Measurements from ENCODE around the gene ITM2C. TPM values are rescaled to one million over a fixed set of nuclear protein-coding genes. Genes with fewer than 3 reads are reported as not detected.
A peak's percentile ranks its signal among the peaks of the same experiment; 100 is the strongest.

The ITM2C gene
- total RNA-seq, 2 experiments from 2014 or later = 77.2 to 79.5 TPM

GRCh38 chr2:230861552-230862255, 3.0 kb upstream of the ITM2C start:
- peak overlapping the region; percentile 7 for H3K27ac Mint-ChIP-seq
- CTCF ChIA-PET = interaction anchor here (1.3 to 3.3 kb wide), 7 partner anchors 9 to 126 kb away, joined by 4 to 30 read pairs (median 7); no protein-coding TSS in a partner anchor
- DNase-seq (peak; percentile 42), ATAC-seq (no peak)
- POLR2A ChIA-PET = interaction anchor here (0.9 kb wide), 1 partner anchor 29 kb away, joined by 3 read pairs; no protein-coding TSS in a partner anchor
- H3K27me3 Mint-ChIP-seq (ENCODE audit: low read depth) = peaks cover 28% of the 10 kb centered on the region
- peak overlapping the region; percentile 0 for H3K4me3 Mint-ChIP-seq
- H3K9me3 Mint-ChIP-seq (ENCODE audit: insufficient read depth) = no peaks in the 10 kb centered on the region
- peaks cover 35% of the 10 kb centered on the region for H3K4me1 Mint-ChIP-seq (ENCODE audit: low read depth)
- no peaks in the 10 kb centered on the region for H3K36me3 Mint-ChIP-seq (ENCODE audit: low read depth)

GRCh38 chr2:230862292-230862691, 2.5 kb upstream of the ITM2C start:
- Mint-ChIP-seq H3K4me1 (ENCODE audit: low read depth) (peaks cover 41% of the 10 kb centered on the region), H3K4me3 (no peak overlapping the region), H3K36me3 (ENCODE audit: low read depth) (no peaks in the 10 kb centered on the region), H3K27ac (no peak overlapping the region), H3K9me3 (ENCODE audit: insufficient read depth) (no peaks in the 10 kb centered on the region), H3K27me3 (ENCODE audit: low read depth) (peaks cover 28% of the 10 kb centered on the region)
- ATAC-seq (no peak), DNase-seq (no peak)
- CTCF ChIA-PET = interaction anchor here (1.3 to 3.3 kb wide), 7 partner anchors 10 to 126 kb away, joined by 4 to 30 read pairs (median 7); no protein-coding TSS in a partner anchor
- POLR2A ChIA-PET = interaction anchor here (0.9 kb wide), 1 partner anchor 28 kb away, joined by 3 read pairs; no protein-coding TSS in a partner anchor

DNA sequence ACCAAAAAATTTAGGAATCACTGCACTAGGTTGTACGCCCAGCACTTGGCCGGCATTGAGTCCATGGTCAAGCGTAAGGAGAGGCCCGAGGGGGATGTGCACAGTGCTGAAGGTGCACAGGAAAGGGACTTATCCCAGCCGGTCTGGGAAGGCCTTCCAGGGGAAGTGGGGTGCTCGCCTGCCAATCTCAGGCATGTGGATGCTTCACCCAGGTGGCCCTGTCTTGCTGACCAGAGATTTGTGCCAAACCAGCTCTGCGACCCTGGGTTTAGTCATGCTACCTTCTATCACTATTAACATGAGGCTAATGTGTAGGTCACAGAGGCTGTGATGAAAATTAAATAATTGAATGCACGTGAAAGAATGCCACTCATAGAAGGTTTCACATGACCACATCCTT, 1.7 kb upstream of the ITM2C start:
- Mint-ChIP-seq H3K27ac (no peak overlapping the region), H3K36me3 (ENCODE audit: low read depth) (peaks cover 2% of the 10 kb centered on the region)
- ATAC-seq = no peak

DNA sequence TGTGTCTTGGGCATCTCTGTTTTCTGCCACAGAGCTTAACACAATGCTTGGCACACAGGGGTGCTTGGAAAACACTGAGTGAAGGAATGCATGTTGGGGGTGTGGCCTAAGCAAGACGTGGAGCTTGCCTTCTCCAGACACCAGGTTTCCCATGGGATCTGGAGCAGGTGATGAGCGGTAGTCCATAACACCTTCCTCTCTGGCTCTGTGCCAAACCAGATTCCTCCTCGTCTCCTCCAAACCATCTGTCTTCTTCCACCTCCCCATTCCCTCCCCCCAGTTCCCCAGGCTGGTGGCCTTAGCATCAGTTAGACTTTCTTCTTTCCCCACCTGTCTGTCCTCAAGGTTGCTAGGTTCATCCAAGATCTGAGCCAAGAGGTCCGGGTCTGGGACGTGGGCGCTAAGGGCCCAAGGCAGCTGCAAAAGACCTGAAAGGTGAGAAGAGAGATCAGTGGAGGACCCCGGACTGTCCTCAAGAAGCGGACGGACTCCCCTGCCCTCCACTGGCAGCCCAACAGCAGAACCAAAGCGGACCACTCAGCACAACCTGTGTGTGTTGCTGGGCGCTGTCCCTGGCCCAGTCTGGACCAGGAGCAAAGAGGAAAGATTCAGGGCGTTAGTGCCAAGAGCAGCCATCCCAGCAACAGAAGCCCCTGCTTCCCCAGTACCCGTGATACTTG, 1.2 kb upstream of the ITM2C start:
- Mint-ChIP-seq H3K4me3 (peak overlapping the region; percentile 79), H3K9me3 (ENCODE audit: insufficient read depth) (no peaks in the 10 kb centered on the region), H3K27me3 (ENCODE audit: low read depth) (peaks cover 23% of the 10 kb centered on the region), H3K4me1 (ENCODE audit: low read depth) (peaks cover 47% of the 10 kb centered on the region), H3K36me3 (ENCODE audit: low read depth) (peaks cover 2% of the 10 kb centered on the region), H3K27ac (no peak overlapping the region)
- CTCF ChIA-PET = interaction anchor here (0.8 to 3.3 kb wide), 6 partner anchors 14 to 123 kb away, joined by 3 to 30 read pairs (median 4); no protein-coding TSS in a partner anchor
- DNase-seq (no peak), ATAC-seq (no peak)
- POLR2A ChIA-PET = interaction anchor here (1.3 kb wide), 1 partner anchor 39 kb away, joined by 3 read pairs; no protein-coding TSS in a partner anchor

More for the DNA sequence above, 1.7 kb upstream of the ITM2C start:
- DNase-seq = no peak
- POLR2A ChIA-PET = no interaction called here
- no peak overlapping the region for H3K4me3 Mint-ChIP-seq
- H3K9me3 Mint-ChIP-seq (ENCODE audit: insufficient read depth) = no peaks in the 10 kb centered on the region
- H3K27me3 Mint-ChIP-seq (ENCODE audit: low read depth) = peaks cover 23% of the 10 kb centered on the region
- CTCF ChIA-PET = interaction anchor here (0.8 to 3.3 kb wide), 4 partner anchors 14 to 125 kb away, joined by 3 to 30 read pairs (median 6); no protein-coding TSS in a partner anchor
- H3K4me1 Mint-ChIP-seq (ENCODE audit: low read depth) = peaks cover 44% of the 10 kb centered on the region

DNA sequence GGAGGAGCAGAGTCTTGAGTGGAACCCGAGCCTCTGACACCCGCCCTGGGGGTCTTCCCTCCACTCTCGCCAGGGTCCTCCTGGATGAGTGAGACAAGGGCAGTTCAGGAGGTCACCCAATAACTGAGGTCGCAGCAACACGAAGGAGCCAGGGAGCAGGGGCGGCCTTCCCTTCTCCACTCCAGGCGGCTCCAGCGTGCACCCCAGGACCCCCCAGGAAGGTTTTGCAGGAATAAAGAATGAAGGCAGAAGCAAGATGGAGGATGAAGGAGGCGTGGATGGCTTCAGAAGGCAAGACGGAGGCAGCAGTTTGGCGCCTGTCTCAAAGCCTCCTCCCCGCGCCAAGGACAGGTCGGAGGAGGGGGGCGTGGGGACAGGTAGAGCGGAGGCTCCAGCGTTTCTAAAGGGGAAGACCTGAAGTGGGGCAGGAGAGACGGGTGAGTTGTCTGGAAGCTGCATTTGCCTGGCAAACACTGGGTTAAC, 579 bp upstream of the ITM2C start:
- ATAC-seq (peak; percentile 2), DNase-seq (no peak)
- POLR2A ChIA-PET = interaction anchor here (1.1 to 1.3 kb wide), 2 partner anchors 13 to 39 kb away, joined by 3 read pairs; no protein-coding TSS in a partner anchor
- H3K36me3 Mint-ChIP-seq (ENCODE audit: low read depth) = peaks cover 5% of the 10 kb centered on the region
- peak overlapping the region; percentile 79 for H3K4me3 Mint-ChIP-seq
- no peaks in the 10 kb centered on the region for H3K9me3 Mint-ChIP-seq (ENCODE audit: insufficient read depth)
- peak overlapping the region; percentile 78 for H3K27ac Mint-ChIP-seq
- CTCF ChIA-PET = interaction anchor here (1.0 to 1.8 kb wide), 6 partner anchors 11 to 189 kb away, joined by 3 to 6 read pairs (median 4); no protein-coding TSS in a partner anchor
- H3K27me3 Mint-ChIP-seq (ENCODE audit: low read depth) = peaks cover 20% of the 10 kb centered on the region
- peaks cover 51% of the 10 kb centered on the region for H3K4me1 Mint-ChIP-seq (ENCODE audit: low read depth)

DNA sequence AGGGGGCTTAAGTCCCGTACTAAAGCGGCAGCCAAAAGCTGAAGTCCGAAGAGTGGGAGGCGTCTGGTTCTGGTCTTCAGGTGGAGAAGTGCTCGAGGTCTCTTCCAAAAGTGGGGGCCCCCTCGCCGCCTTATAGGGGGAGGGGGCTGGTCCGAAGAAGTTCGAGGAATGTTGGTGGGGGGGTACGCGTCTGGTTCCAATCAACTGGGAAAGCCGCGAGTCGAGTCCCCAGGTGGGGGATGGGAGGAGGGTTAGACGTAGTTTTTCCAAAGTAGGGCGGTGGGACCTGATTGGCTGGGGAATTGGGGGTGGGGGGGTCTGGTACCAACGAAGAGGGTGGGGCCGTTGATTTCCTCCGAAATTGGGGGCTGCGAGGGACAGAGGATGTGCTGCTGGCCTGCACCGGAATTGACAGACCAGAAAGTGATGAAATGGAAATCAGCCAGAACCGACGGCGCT, 594 bp downstream of the ITM2C start:
- Mint-ChIP-seq H3K4me3 (peak overlapping the region; percentile 79), H3K9me3 (ENCODE audit: insufficient read depth) (no peaks in the 10 kb centered on the region), H3K27ac (peak overlapping the region; percentile 78), H3K27me3 (ENCODE audit: low read depth) (peaks cover 16% of the 10 kb centered on the region), H3K36me3 (ENCODE audit: low read depth) (peaks cover 5% of the 10 kb centered on the region), H3K4me1 (ENCODE audit: low read depth) (peaks cover 58% of the 10 kb centered on the region)
- CTCF ChIA-PET = interaction anchor here (0.8 to 1.8 kb wide), 11 partner anchors 12 to 187 kb away, joined by 3 to 6 read pairs (median 4); no protein-coding TSS in a partner anchor
- ATAC-seq = no peak
- DNase-seq = peak; percentile 54
- POLR2A ChIA-PET = interaction anchor here (1.1 to 1.3 kb wide), 2 partner anchors 12 to 37 kb away, joined by 3 read pairs; no protein-coding TSS in a partner anchor

- ATAC-seq = peak; percentile 10
- Mint-ChIP-seq H3K27ac (peak overlapping the region; percentile 78), H3K4me1 (ENCODE audit: low read depth) (peaks cover 57% of the 10 kb centered on the region), H3K9me3 (ENCODE audit: insufficient read depth) (no peaks in the 10 kb centered on the region), H3K4me3 (peak overlapping the region; percentile 79), H3K36me3 (ENCODE audit: low read depth) (peaks cover 5% of the 10 kb centered on the region), H3K27me3 (ENCODE audit: low read depth) (peaks cover 16% of the 10 kb centered on the region)
- ChIA-PET CTCF (interaction anchor here (1.0 to 2.9 kb wide), 14 partner anchors 11 to 122 kb away, joined by 3 to 18 read pairs (median 4); no protein-coding TSS in a partner anchor), POLR2A (interaction anchor here (0.7 to 1.6 kb wide), 3 partner anchors 10 to 13 kb away, joined by 3 to 6 read pairs (median 4); no protein-coding TSS in a partner anchor)
- peak; percentile 60 for DNase-seq
These were observed 1.3 kb downstream of the ITM2C start for GRCh38 chr2:230865766-230866755.

GRCh38 chr2:230866756-230867523, 2.2 kb downstream of the ITM2C start:
- Mint-ChIP-seq H3K27ac (peak overlapping the region; percentile 78), H3K9me3 (ENCODE audit: insufficient read depth) (no peaks in the 10 kb centered on the region), H3K27me3 (ENCODE audit: low read depth) (peaks cover 10% of the 10 kb centered on the region), H3K36me3 (ENCODE audit: low read depth) (peaks cover 5% of the 10 kb centered on the region), H3K4me3 (peak overlapping the region; percentile 37), H3K4me1 (ENCODE audit: low read depth) (peaks cover 49% of the 10 kb centered on the region)
- DNase-seq (peak; percentile 58), ATAC-seq (no peak)
- ChIA-PET CTCF (interaction anchor here (1.0 to 2.9 kb wide), 11 partner anchors 10 to 121 kb away, joined by 3 to 18 read pairs (median 4); no protein-coding TSS in a partner anchor), POLR2A (interaction anchor here (0.7 to 1.6 kb wide), 3 partner anchors 9 to 11 kb away, joined by 4 to 6 read pairs (median 4); no protein-coding TSS in a partner anchor)

- Mint-ChIP-seq H3K27ac (no peak overlapping the region), H3K27me3 (ENCODE audit: low read depth) (peaks cover 4% of the 10 kb centered on the region), H3K4me1 (ENCODE audit: low read depth) (peaks cover 62% of the 10 kb centered on the region), H3K9me3 (ENCODE audit: insufficient read depth) (no peaks in the 10 kb centered on the region), H3K4me3 (no peak overlapping the region), H3K36me3 (ENCODE audit: low read depth) (peaks cover 5% of the 10 kb centered on the region)
- ChIA-PET POLR2A (no interaction called here), CTCF (interaction anchor here (0.9 to 2.9 kb wide), 4 partner anchors 9 to 119 kb away, joined by 3 to 18 read pairs (median 4); no protein-coding TSS in a partner anchor)
- DNase-seq (no peak), ATAC-seq (no peak)
These were observed 3.6 kb downstream of the ITM2C start for GRCh38 chr2:230868161-230868946.

Data from activated CD8-positive, alpha-beta T cell treated with anti-CD3 and anti-CD28 coated beads, Interleukin-2, amount 10 ng/mL, durations not matched to agents 7 days and 5 days (primary cell).